Right atrium auricular region (tissue), 2 donors: ENCODE results near the gene L3MBTL4. TPM values are rescaled to one million over a fixed set of nuclear protein-coding genes. Genes with fewer than 3 reads are reported as not detected.

Source experiments
- DNase-seq: peaks from one replicate; pipeline ENCODE4 v3.0.0-alpha.2; 2019; ENCODE audit warnings: low spot score
- H3K27ac ChIP-seq, 2 donors: fragments of 200-600 bp; sonication (generic); 1 replicate in 1 of 2; 2 replicates in 1 of 2; pipeline ENCODE4 v1.5.1; 2016 to 2019
- H3K27me3 ChIP-seq, 2 donors: fragments of 200-600 bp; sonication (generic); one replicate each; pipeline versions ENCODE4 v1.5.1 to v1.6.0; 2017 to 2019
- H3K36me3 ChIP-seq: fragments of 200-600 bp; sonication (generic); one replicate; pipeline ENCODE4 v1.5.1; 2016
- H3K4me1 ChIP-seq, 2 donors: fragments of 200-600 bp; sonication (generic); one replicate each; pipeline versions ENCODE4 v1.5.1 to v1.6.0; 2017 to 2019
- H3K4me3 ChIP-seq, 2 donors: fragments of 200-600 bp; sonication (generic); 1 replicate in 1 of 2; 2 replicates in 1 of 2; pipeline ENCODE4 v1.5.1; 2017 to 2019; ENCODE audit warnings: mild to moderate bottlenecking in 1 of 2, moderate library complexity in 1 of 2
- H3K9me3 ChIP-seq, 2 donors: fragments of 200-600 bp; sonication (generic); one replicate each; pipeline ENCODE4 v1.5.1; 2019
- CTCF ChIP-seq, 2 donors: fragments of 200-600 bp; sonication (generic); IDR thresholded peaks; one replicate each; pipeline ENCODE4 v1.5.1; 2019; ENCODE audit warnings: antibody characterized with exemption in 2 of 2
- total RNA-seq, 2 donors: library from RNA; depleted of rRNA; stranded (reverse); fragments of >200 nt; gene quantifications; one replicate each; pipeline ENCODE4 v1.1.0, GENCODE V29; 2016

L3MBTL4 gene
- total RNA-seq, 2 donors from 2014 or later: 6.6 to 10.5 TPM

GRCh38 chr18:6357668-6358067 lies 57.0 kb downstream of the L3MBTL4 start:
- peaks cover 0 to 5% of the 10 kb centered on the region in 2 donors for H3K4me1 ChIP-seq
- DNase-seq: no peak
- H3K36me3 ChIP-seq: no peaks in the 10 kb centered on the region
- no peak overlapping the region for H3K4me3 ChIP-seq
- H3K27ac ChIP-seq: no peak overlapping the region
- no peaks in the 10 kb centered on the region for H3K9me3 ChIP-seq
- no peaks in the 10 kb centered on the region for H3K27me3 ChIP-seq
- no peak for TF ChIP-seq CTCF (IDR thresholded peaks at IDR 0.05)

- Histone ChIP-seq H3K4me3 (no peak overlapping the region), H3K27ac (no peak overlapping the region)
- DNase-seq: no peak
These were observed 58.7 kb downstream of the L3MBTL4 start for GRCh38 chr18:6355789-6356589.

GRCh38 chr18:6352275-6352674 lies 62.4 kb downstream of the L3MBTL4 start:
- Histone ChIP-seq H3K9me3 (no peaks in the 10 kb centered on the region), H3K36me3 (no peaks in the 10 kb centered on the region), H3K27ac (no peak overlapping the region), H3K4me1 (peaks cover 0 to 5% of the 10 kb centered on the region in 2 donors), H3K4me3 (no peak overlapping the region), H3K27me3 (no peaks in the 10 kb centered on the region)
- TF ChIP-seq CTCF (IDR thresholded peaks at IDR 0.05): no peak
- no peak for DNase-seq

More at GRCh38 chr18:6355789-6356589, 58.7 kb downstream of the L3MBTL4 start:
- no peaks in the 10 kb centered on the region for H3K9me3 ChIP-seq
- peaks cover 0 to 5% of the 10 kb centered on the region in 2 donors for H3K4me1 ChIP-seq
- no peaks in the 10 kb centered on the region for H3K36me3 ChIP-seq
- no peak for TF ChIP-seq CTCF (IDR thresholded peaks at IDR 0.05)
- H3K27me3 ChIP-seq: no peaks in the 10 kb centered on the region

DNA sequence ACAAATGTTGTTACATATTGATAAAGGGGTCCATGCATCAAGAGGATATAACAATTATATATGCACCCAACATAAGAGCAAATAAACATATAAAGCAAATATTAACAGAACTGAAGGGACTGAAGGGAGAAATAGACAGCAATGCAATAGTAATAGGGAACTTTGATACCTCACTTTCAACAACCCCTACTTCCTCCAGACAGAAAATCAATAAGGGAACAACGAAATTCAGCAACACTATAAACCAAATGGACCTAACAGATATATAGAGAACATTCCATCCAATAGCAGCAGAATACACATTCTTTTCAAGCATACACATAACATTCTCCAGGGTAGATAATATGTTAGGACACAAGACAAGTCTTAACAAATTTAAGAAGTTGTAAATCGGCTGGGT lies 71.7 kb downstream of the L3MBTL4 start:
- TF ChIP-seq CTCF (IDR thresholded peaks at IDR 0.05): no peak
- Histone ChIP-seq H3K36me3 (no peaks in the 10 kb centered on the region), H3K27me3 (no peaks in the 10 kb centered on the region), H3K4me3 (no peak overlapping the region), H3K9me3 (peaks cover 0 to 18% of the 10 kb centered on the region in 2 donors), H3K4me1 (no peaks in the 10 kb centered on the region), H3K27ac (no peak overlapping the region)
- DNase-seq: no peak

DNA sequence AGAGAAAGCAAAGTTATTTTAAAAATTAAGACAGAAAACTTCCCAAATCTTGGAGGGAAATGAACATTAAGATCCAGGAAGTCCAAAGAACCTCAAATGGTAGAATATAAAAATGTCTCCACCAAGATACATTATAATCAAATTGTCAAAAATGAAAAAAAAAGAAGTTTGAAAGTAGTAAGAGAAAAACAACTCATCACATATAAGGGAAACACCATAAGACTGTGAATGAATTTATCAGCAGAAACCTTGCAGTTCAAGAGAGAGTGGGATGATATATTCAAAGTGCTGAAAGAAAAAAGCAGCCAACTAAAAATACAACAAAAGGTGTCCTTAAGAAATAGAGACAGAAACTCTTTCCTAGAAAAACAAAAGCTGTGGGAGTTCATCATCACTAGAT lies 73.0 kb downstream of the L3MBTL4 start:
- Histone ChIP-seq H3K9me3 (peaks cover 0 to 18% of the 10 kb centered on the region in 2 donors), H3K36me3 (no peaks in the 10 kb centered on the region)

More for the DNA sequence above, 73.0 kb downstream of the L3MBTL4 start:
- no peak for TF ChIP-seq CTCF (IDR thresholded peaks at IDR 0.05)
- no peaks in the 10 kb centered on the region for H3K4me1 ChIP-seq
- DNase-seq: no peak
- no peak overlapping the region for H3K27ac ChIP-seq
- no peaks in the 10 kb centered on the region for H3K27me3 ChIP-seq
- no peak overlapping the region for H3K4me3 ChIP-seq
